Type B pancreatic cell (in vitro differentiated cells): ENCODE measurements around the gene DAAM2. TPM values are rescaled to one million over a fixed set of nuclear protein-coding genes. Genes with fewer than 3 reads are reported as not detected.

Source experiments
- DNase-seq: peaks from one replicate; pipeline ENCODE4 v3.0.0; 2021; ENCODE audit warnings: mixed read lengths; ENCODE audit not compliant: unreplicated experiment; ENCODE audit errors: extremely low spot score
- H3K27ac Mint-ChIP-seq: 2 replicates; pipeline ENCODE4 v1.8.0; 2021; ENCODE audit warnings: mild to moderate bottlenecking, mixed read lengths
- H3K27me3 Mint-ChIP-seq: 2 replicates; pipeline ENCODE4 v1.8.0; 2021; ENCODE audit warnings: mixed read lengths
- H3K36me3 Mint-ChIP-seq: 2 replicates; pipeline ENCODE4 v1.8.0; 2021; ENCODE audit warnings: mixed read lengths
- H3K4me1 Mint-ChIP-seq: one replicate; pipeline ENCODE4 v1.8.0; 2021; ENCODE audit warnings: mixed read lengths; ENCODE audit not compliant: unreplicated experiment
- H3K4me3 Mint-ChIP-seq: 2 replicates; pipeline ENCODE4 v1.8.0; 2021; ENCODE audit warnings: mild to moderate bottlenecking, mixed read lengths
- H3K9me3 Mint-ChIP-seq: 2 replicates; pipeline ENCODE4 v1.8.0; 2021; ENCODE audit warnings: mixed read lengths
- CTCF ChIP-seq: fragments of 200-600 bp; sonication (generic); conservative IDR thresholded peaks from 2 replicates; pipeline ENCODE4 v1.5.0; 2021; ENCODE audit warnings: antibody characterized with exemption, mild to moderate bottlenecking
- total RNA-seq: library from RNA; stranded (reverse); gene quantifications from 2 replicates; pipeline ENCODE4 v1.2.1, GENCODE V29; 2021; ENCODE audit warnings: low replicate concordance

The DAAM2 gene
- total RNA-seq, 1 donor from 2014 or later: 22.6 TPM

- peaks cover 3% of the 10 kb centered on the region for H3K36me3 Mint-ChIP-seq
- H3K9me3 Mint-ChIP-seq: no peaks in the 10 kb centered on the region
- peaks cover 6% of the 10 kb centered on the region for H3K4me1 Mint-ChIP-seq
- H3K4me3 Mint-ChIP-seq: no peak overlapping the region
- no peak for DNase-seq
- peak overlapping the region; percentile 51 for H3K27ac Mint-ChIP-seq
- no peak for TF ChIP-seq CTCF
- H3K27me3 Mint-ChIP-seq: no peaks in the 10 kb centered on the region
Measured at GRCh38 chr6:39887692-39888450, 95.7 kb downstream of the DAAM2 start.

GRCh38 chr6:39889229-39889628, 97.1 kb downstream of the DAAM2 start:
- Mint-ChIP-seq H3K4me1 (peaks cover 6% of the 10 kb centered on the region), H3K27me3 (no peaks in the 10 kb centered on the region), H3K36me3 (peaks cover under 1% of the 10 kb centered on the region), H3K9me3 (no peaks in the 10 kb centered on the region), H3K27ac (no peak overlapping the region), H3K4me3 (no peak overlapping the region)
- no peak for TF ChIP-seq CTCF
- DNase-seq: no peak

GRCh38 chr6:39891353-39891752, 99.2 kb downstream of the DAAM2 start:
- Mint-ChIP-seq H3K27ac (no peak overlapping the region), H3K9me3 (no peaks in the 10 kb centered on the region), H3K27me3 (no peaks in the 10 kb centered on the region), H3K36me3 (no peaks in the 10 kb centered on the region), H3K4me3 (no peak overlapping the region), H3K4me1 (peaks cover 6% of the 10 kb centered on the region)
- TF ChIP-seq CTCF: no peak
- DNase-seq: no peak

GRCh38 chr6:39891976-39892375, 99.8 kb downstream of the DAAM2 start:
- Mint-ChIP-seq H3K36me3 (peaks cover 2% of the 10 kb centered on the region), H3K27ac (no peak overlapping the region), H3K4me3 (no peak overlapping the region), H3K9me3 (no peaks in the 10 kb centered on the region), H3K4me1 (peaks cover 6% of the 10 kb centered on the region), H3K27me3 (no peaks in the 10 kb centered on the region)
- TF ChIP-seq CTCF: no peak
- DNase-seq: no peak

- no peak overlapping the region for H3K27ac Mint-ChIP-seq
- DNase-seq: no peak
- H3K4me1 Mint-ChIP-seq: peaks cover 1% of the 10 kb centered on the region
Measured at GRCh38 chr6:39892490-39893129, 100.4 kb downstream of the DAAM2 start.

More at GRCh38 chr6:39892490-39893129, 100.4 kb downstream of the DAAM2 start:
- Mint-ChIP-seq H3K27me3 (no peaks in the 10 kb centered on the region), H3K36me3 (peaks cover 7% of the 10 kb centered on the region), H3K9me3 (no peaks in the 10 kb centered on the region), H3K4me3 (no peak overlapping the region)
- TF ChIP-seq CTCF: peak; percentile 81
